NB4 (cell line): Measurements from ENCODE around the gene KCNT2.

Experiments
- CTCF ChIP-seq: IDR thresholded peaks from one replicate; pipeline ENCODE4 v1.5.1; 2012; ENCODE audit warnings: low read depth, low read length
- MAX ChIP-seq: IDR thresholded peaks from 2 replicates; pipeline ENCODE4 v1.6.1; 2011; ENCODE audit warnings: low read depth, low read length
- MYC ChIP-seq: IDR thresholded peaks from 2 replicates; pipeline ENCODE4 v1.6.1; 2011; ENCODE audit warnings: low read depth, low read length
- POLR2A ChIP-seq: IDR thresholded peaks from 2 replicates; pipeline ENCODE4 v1.6.1; 2011; ENCODE audit warnings: mild to moderate bottlenecking; ENCODE audit not compliant: insufficient read length; ENCODE audit errors: extremely low read depth

GRCh38 chr1:196442366-196442765 is 165.9 kb downstream of the KCNT2 start:
- TF ChIP-seq POLR2A (no peak), CTCF (no peak), MYC (no peak), MAX (no peak)
